DMS79 (cell line): Measurements from ENCODE around the gene C2CD3.

Experiments
- DNase-seq: peaks from one replicate; lab custom pipeline; 2025; lab: John Stamatoyannopoulos, UW

C2CD3 gene

DNA sequence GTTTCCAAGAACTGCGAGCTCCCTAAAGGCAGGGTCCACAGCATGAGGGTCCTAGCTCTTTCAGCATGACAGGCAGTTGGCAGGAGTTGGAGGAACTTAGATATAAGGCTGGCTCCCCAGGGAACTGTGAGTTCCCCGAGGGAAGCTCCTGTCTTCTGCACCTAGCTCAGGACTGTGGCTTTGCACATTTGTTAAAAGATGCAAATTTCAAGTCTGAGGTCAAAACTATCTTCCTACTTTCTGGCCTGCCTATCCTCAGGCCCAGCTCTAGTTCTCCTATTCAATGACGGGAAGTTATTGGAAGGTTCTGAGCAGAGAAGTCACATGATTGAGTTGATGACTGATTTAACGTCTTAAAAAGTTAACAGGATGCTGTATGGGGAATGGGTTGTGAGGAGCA is 150.3 kb downstream of the C2CD3 start:
- DNase-seq: no peak

DNA sequence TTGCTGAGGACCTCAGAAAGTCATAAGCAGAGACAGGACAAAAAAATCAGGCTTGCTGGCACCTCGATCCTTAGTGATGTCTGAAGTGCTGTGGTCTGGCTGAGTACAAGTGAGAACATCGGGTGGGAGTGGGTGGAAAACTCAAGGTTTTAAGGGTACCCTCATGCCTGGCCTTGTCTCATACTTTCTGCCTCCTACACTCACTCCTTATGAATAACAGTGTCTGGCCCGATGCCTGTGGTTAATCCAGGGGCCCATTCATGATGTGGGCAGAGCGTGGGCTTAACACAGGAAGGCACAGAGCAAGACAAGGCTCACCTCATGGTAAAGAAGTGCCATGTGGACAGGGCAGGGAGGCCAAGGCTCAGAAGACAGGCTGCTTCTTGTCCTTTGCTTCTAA is 150.9 kb downstream of the C2CD3 start:
- no peak for DNase-seq

DNA sequence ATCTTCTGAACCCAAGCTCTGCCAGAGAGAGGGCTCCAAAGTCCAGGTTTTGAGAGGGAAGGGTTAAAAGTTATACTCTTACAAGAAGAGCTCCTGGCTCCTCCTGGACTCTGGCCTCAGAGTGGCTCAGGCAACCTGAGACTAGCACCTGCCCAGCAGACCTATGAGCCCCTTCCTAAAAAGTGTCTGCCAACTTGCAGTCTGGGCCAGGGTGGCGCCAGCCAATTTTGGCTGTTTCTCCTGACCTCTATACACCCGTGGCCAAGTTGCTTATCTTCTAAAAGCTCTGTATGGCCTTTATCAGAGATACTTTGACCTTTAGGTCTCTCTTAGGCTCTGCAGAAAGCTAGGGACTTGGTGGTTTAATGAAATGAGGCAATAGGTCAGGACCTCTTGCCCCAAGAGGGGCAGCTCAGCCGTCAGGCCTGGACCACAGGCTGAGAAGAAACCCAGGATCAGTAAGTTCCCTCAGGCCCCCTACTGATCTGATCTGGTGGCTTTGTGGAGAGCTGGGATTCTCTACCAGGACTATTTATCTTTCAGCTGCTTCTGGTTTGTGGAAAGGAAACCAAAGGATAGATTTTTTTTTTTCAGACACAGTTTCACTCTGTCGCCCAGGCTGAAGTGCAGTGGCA is 151.6 kb downstream of the C2CD3 start:
- no peak for DNase-seq

DNA sequence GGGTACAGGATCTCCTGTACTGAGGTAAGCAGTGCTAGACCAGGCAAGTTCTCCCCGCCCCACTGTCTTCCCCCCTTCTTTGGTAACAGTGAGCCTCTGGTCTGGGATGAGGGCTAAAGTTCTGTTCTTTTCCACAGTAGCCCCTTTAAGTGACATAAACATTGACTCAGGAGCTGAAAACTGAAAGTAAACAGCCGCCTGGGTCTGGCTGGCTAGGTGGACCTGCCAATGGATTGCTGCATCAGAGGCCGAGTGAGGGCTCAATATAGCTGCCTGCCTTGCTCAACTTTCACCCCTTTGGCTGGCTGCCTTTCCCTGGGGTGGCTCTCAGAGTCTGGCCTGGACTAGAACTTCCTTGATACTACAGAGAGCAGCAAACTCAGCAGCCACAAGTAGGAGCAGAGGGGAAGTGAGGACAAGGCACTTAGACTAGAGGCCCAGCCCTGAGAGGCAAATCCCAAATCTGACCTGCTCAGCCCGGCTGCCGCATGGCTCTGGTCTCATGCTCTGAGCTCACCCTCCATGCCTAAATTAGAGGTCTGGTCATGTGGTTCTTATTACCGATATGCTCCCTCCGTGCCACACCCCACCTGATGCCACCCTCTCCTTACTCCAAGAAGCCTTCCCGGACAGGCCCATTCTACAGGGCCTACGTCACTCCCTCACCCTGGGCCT is 152.3 kb downstream of the C2CD3 start:
- no peak for DNase-seq

DNA sequence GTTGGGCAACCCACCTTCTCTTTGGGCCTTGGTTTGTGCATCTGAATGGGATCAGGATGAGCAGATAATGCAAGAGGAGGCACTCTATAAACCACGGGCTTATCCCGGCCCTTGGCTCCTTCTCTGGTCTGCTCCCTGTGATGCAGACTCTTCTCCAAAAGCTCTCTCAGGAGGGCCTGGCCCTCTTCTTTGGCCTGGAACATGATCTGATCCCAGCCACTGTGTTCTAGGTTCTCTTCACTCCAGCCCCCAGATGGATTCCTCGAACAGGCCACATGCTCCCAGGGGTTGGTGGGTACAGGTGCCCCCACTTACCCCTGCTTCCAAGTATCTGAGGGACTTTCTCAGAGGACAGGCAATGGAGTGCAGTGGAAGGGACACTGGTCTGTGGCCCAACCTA is 153.2 kb downstream of the C2CD3 start:
- DNase-seq: no peak

DNA sequence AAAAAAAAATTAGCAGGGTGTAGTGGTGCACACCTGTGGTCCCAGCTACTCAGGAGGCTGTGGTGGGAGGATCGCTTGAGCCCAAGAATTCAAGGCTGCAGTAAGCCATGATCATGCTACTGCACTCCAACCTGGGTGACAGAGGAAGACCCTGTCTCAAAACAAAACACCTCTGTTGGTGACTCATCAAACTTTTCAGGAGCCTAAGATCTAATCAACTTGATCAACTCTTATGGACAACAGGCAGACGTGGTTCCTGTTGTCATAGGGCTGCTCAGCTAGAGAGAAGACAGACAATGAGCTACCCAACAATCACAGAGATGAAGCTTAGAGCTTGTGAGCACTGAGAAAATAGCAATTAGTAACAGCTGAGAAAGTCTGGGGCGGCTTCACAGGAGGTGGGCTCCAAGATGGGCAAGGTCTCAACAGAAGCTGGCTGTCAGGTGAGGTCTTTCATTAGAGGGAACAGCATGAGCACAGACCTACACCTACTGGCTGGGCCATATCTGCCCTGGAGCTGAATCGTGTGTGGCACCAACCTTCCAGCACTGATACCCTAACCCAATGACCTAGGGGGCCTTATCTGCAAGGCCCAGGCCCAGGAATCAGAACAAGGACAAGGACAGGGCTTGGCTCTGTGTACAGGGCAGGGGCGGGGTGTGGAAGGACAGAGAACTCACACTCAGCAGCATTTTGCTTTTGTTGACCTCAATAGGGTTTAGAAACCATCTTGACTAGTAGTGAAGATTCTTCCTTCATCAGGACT is 154.7 kb downstream of the C2CD3 start:
- DNase-seq: no peak

DNA sequence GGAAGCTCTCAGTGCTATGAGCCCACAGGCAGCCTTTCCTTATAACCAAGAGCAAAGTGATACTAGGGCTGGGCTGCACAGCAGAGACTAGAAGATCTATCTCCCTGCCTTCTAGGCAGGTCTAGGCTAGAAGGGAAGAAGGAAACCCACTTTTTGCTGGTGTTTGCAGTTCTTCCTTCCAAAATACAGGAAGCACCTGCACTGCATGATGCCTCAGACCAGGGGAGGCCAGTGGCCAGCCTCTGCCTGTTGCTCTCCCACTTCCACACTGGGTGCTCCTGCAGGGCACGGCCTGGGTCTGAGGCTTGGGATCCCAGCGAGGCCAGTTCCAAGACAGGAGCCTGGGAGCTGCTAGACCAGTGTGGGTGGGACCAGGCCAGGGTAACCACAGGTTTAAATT is 155.9 kb downstream of the C2CD3 start:
- no peak for DNase-seq

DNA sequence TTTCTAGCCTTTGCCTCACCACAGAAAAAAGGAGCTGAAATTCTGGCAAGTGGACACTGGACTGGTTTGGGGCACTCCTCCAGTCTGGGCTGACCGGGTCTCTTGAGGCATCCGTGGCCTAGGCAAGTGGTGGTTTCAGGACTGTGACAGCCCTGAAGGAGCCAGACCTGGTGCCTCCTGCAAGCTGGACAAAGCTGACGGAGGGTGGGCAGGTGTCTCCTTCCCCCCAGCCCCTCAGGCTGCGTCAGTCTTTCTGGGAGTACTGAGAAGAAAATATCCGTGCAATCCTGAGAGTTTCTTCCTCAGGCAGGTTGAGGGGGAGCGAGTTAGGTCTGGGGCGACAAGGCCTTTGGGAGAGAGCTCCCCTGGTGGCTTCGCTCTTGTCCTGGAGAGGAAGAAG is 157.7 kb downstream of the C2CD3 start:
- DNase-seq: no peak

DNA sequence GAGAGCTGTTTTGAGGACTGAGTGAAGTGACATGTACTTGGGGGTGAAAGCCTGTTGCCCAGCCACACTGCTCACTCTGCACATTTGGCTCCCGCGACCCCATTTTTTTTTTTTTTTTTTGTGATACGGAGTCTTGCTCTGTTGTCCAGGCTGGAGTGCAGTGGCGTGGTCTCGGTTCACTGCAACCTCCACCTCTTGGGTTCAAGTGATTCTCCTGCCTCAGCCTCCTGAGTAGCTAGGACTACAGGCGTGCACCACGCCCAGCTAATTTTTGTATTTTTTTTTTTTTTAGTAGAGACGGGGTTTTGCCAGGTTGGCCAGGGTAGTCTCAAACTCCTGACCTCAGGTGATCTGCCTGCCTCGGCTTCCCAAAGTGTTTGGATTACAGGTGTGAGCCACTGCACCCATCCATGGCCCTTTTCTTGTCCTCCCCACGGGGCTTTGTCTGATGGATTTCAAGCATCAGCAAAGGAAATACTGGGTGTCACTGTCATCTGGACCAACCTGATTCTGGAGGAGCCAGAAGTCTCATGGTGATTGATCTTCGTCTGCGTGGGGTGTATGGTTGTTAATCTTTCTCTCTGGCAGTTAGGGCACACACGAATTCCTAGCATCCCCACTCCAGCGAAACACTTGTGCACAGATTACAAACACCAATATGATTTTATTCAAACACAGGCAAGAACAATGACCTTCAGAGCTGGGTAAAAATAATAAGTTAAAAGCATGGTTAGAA is 158.6 kb downstream of the C2CD3 start:
- no peak for DNase-seq

DNA sequence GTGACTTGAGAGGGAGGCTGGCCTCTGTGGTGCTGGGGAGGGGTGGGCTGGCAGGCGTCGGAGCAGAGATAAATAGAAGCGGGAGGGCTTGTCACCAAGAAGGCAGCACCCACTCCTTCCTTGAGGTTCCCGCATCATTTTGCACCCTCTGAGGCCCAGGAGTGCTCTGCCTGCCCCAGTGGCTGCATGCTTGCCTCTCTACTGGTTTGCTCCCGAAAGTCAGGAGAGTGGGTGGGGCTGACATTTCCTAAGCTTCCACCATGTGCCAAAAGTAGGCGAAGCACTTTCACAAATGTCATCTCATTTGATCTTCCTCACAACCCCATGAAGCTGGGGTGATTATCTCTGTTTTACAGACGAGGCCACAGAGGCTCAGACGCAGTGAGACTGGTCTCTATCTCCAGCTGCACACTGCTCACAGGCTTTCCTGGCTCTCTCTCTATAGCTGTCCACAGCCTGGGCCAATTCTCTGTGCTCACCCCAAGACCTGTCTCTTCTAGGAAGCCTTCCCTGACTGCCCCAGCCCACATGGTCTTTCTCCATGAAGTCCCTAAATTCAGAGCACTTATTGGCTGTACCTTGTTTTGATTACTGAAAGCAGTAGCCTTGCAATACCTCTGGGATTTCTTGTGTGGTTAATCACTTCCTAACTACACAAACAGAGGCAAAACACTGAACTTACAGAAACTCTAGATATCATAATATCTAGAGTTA is 159.3 kb downstream of the C2CD3 start:
- no peak for DNase-seq

DNA sequence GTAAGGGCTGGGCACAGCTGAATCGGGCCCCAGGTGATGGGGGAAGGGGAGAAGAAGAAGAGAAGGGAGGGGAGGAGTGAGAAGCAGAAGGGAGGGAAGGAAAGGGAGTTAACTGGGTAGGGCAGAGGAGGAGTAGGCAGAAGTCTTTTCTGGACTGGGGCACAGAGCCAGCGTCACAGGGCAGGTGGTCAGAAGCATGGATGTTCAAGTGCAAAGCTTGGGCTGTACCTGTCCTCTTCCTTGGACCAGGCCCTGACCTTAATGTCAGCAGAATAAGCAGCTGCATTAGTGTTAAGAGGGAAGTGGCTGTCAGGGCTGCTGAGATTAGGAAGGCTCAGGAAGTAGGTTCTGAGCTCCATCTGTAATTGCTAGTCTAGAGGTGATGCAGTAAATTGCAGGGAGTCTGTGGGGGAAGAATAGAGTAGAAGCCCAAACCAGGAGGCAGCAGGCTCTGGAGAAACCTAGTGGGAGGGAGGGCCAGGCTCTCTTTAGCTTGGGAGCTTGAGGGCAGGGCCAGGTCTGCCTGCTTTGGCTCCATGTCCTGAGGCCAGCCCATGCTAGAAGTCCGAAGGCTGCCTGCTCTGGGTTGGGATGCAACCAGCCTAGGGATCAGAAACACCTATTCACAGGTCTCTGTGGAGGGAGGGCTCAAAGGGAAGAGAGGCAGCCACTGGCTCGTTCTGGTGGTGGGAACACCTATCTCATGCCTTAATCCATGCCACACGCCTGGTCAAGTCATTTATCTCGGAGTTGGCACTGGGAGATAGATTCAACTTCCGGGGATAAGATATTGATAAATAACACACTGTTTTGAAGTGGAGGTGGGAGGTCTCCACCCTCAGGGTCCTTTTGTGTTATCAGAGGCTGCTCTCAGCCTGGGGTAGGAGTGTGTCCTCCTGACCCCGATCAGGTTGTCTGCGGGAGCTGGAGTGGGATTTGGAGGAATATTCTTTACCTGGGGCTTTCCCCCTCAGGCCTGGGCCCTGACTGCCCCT is 160.2 kb downstream of the C2CD3 start:
- no peak for DNase-seq

DNA sequence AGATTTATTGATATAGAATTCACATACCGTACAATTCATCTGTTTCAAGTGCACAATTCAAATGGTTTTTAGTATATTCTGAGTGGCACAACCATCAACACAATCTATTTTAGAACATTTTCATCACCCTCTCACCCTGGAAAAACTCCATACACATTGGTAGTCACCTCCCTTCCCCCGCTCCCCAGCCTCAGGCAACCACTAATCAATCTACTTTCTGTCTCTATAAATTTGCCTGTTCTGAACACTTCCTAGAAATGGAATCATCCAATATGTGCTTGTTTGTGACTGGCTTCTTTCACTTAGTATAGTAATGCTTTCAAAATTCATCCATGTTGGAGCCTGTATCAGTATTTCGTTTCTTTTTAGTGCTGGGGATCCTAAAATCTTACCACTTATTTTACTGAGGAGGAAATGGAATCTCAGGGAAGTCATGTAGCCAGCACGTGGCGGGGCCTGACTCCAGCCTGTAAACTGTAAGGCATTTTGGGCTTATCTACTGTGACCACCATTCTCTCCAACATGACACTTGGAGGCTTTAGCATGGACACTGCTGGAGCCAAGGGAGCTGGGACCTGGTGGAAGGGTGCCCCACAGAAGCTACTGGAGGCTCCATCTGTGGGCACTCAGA is 161.0 kb downstream of the C2CD3 start:
- DNase-seq: no peak

DNA sequence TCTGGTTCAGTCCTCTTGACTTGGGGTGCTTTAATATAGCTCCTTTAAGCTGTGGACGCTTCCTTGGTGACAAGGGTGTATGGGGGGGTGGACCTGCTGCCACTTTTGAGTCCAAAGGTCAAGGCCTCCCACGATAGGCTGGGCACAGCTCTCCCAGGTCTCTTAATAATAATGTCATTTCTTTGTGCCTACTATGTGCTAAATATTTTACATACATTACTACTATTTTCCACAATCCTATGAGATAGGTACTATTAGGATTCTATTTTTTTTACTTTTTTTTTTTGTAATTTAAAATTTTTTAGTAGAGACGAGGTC is 161.6 kb downstream of the C2CD3 start:
- no peak for DNase-seq

DNA sequence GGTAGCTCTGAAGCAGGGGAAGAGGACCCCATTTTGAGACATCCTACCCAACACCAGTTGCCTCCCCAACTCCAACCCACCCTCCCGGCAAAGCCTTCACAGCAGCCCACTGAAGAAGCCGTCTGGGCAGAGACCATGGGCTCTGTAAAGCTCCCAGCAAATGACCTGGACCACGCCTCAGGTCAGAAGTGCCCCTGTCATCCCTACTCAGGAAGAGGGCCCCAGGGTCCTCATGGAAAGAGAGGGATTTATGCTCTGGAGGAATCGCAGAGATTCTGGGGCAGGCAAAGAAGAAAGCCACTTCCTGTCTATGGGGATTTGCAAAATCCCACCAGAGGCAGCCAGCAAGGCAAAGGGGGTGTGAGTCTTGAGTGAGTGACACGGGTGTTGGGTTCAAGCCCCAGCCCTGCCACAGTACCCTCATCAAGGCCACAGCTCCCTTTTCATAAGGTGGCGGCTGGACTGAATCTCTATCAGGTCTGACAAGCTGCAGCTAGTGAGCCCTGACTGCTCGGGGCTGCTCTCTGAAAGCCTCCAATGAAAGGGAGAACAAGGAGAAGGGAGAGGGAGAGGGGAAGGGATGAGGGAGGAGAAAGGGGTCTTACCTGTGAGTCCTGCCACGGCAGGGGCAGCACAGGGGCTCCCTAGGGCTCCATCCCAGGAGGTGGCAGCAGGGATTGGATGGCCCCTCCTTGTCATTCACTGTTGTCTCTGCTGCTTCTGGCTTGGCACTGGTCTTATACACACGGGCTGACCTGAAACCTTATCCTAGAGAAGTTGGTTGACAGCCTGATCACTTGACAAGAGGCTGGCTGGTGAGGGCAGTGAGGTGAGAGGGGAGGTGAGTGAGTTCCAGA is 162.2 kb downstream of the C2CD3 start, which contains the start of gene UCP3:
UCP3 (minus strand) TSS at position 713 of the 857 bp plus-strand sequence. CDS start 2,043 bp downstream, outside the sequence.
- DNase-seq: no peak

DNA sequence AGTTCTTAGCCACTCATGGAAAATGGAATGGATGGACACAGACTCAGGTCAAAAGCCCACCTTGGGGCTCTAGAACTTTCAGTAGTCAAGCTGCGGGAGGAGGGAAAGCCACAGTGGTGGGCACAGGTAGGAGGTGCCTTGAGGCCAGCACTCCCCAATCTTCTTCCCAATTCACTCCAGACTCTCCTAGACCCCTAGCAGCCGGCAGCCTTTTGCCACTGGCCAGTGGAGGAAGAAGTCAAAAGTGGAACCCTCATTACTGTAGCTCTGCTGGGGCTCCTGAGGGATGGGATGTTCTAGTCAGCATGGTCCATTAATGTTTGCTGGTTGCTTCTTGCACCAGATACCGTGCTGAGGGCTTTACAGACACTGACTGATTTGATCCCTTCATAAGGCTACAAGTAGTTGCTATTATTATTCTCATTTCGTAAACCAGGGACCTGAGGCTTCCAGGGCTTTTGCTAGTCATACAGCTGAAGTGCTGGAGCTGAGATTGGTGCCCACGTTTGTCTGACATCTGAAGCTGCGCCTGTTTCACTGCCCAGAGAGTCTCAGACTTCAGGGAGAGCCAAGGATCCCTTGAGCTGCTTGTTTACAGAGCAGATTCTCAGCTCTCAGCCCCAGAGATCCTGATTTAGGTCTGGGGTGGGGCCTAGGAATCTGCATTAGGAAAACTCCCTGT is 163.0 kb downstream of the C2CD3 start:
- no peak for DNase-seq

DNA sequence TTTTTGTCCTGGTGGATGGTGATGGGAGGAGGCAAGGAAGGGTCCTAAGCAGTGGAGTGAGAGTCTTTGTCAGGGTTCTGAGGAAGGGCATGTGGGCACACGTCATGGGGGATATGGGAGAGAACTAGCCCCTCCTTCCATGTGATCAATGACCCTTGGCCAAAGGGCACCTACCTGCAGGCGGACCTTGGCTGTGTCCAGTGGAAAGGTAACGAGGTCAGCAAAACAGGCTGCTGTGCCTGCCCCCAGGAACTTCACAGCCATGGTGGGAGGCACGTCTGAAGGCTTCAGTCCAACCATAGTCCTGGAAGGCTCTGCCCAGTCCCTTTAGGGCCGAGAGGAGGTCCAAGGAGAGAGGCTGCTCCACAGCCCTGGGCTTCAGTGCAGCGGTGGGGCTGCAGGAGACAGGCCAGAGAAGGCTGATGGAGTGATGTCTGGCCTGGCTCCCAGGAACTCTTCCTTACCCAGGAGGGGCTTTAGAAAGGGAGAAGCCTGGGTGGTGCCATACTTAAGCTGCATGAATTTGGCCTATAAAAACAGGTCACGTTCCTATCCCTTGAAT is 164.0 kb downstream of the C2CD3 start:
- DNase-seq: no peak

DNA sequence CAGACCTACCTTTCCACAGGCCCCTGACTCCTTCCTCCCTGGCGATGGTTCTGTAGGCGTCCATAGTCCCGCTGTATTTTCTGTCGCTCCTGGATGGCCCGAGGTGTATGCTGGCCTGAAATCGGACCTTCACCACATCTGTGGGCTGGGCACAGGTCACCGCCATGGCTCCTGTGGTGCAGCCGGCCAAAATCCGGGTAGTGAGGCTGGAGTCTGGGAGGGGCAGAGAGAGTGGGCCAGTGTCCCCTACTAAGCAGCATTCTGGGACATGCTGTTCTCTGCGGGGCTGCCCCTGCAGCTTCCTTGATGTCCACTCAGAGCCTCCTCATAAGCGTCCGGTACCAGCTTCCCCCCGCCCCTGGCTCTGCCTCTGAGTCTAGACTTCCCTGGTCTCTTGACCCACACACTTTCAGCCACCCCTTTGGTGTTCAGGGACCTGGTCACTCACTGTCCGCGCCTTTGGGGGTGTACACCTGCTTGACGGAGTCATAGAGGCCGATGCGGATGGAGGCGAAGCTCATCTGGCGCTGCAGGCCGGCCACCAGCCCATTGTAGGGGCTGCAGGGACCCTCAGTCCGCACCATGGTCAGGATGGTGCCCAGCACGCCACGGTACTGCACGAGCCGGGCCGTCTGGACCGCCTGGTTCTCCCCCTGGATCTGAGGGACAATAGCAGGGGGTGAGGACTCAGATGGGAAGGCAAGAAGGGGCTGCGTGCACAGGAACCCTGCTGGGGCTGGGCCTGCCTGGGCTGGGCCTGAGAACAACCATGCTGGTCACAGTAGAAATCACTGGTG is 164.9 kb downstream of the C2CD3 start:
- DNase-seq: no peak
